HG02623 (cell line): Measurements from ENCODE around the gene RXRA.

Experiments
- ATAC-seq: cut with Tn5 transposase; IDR thresholded peaks from one replicate; pipeline ENCODE4 v1.9.1; 2021; ENCODE audit warnings: moderate library complexity; ENCODE audit not compliant: unreplicated experiment

RXRA gene

DNA sequence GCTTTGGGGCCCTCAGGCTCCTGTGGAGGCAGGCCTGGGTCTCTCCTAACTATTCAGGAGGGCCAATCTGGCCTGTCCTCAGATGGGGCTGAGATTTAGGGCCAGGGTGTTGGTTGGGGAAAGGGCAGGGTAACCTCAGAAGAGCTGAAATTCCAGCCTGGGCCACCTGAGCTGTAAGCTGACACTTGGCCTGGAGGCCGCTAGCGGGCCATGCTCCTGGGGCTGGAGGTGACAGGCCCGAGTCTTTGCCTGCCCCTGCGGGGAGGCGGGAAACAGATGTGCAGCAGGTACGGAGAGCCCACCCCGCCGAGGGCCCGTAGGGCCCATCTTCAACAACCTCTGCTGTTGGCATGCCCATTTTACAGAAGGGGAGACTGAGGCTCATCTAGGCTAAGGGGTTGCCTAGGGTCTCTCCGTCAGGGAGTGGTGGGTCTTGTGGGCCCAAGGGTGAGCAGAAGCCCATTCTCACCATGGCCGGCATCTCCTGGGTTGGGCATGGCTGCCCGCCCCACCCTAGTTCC is 69.5 kb downstream of the RXRA start:
- ATAC-seq = no peak

DNA sequence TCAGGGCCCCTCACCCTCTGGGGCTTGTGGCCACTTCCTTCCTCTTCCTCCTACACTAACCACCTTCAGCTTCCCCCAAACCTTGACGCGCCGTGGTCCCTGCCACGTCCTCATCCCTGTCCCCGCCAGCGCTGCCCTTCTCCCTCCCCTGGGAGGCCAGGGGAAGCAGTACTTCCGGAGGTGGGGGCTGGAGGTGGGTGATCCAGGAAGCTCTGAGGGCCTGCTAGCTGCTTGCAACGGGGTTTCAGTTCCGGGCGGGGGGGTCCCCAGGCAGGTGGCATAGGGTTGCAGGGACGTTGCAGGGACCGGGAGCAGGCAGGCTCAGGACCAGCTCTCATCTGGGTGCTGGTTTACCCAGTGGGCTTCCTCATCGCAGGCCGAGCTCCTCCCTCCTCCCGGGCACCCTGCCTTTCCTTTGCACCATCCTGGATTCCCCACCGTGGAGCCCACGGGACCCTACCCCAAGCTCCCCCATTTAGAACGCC is 70.0 kb downstream of the RXRA start:
- ATAC-seq = no peak

DNA sequence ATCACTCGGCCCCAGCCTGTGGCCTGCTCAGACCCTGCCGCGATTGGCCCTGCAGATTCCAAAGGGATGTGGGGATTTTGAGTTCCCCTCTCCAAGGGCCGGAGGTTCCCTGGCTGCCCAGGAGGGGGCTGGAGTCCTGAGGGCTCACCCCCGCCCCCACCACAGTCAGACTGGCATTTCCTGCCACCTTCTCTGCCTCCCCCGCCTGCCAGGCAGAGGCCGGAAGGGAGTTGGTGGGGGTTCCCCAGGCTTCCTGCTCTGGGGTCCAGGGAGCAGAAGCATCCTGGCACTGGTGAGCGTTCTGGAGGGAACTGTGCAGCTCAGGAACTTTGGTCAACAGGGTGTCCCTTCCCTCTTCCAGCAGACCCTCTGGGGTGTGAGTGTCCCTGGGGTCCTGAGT is 70.6 kb downstream of the RXRA start:
- ATAC-seq = no peak

DNA sequence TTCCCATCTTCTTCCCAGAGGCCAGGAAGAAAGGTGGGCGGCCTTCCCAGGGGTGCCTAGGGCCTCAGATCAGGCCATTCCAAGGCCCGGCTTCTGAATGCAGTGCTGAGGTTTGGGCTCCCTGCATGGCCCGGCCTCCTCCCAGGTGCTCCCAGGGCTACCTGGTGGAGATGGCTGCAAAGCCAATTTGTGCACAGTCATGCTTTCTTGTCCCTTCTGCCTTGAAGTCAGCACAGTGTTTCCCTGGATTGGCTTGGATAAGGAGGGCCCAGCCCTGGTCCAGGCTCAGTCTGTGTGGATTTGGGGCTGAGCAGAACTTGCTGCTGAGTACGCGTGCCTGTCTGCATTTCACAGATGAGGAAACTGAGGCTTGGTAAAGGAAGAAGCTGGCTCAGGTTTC is 72.5 kb downstream of the RXRA start:
- ATAC-seq = no peak

DNA sequence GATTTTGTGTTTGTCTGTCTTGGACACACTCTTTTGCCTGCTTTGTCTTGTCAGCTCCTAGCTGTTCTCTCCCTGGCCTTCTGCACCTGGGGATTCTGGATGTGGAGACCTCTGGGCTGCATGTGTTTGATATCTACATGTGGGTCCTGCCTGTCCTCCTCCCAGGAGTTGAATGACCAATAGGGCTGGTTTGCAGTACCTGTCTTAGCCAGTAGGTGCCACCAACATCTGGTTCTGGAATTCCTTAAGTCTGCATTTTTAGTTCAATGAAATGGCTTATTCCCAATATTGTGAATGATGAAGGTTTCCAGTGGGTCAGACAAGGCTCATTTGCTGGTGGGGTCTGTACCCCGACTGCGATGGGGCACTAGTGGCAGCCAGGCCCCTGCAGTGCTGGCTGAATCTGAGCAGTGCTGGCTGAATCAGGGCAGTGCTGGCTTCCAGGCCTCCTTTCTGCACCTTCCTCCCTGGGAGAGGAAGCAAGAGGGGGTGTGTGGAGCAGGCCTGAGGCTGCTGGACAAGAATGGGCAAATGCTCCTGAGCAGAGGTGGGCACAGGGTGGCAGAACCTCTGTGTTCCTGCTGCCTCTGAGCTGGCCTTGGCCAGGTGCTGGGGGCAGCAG is 73.3 kb downstream of the RXRA start:
- no peak for ATAC-seq

DNA sequence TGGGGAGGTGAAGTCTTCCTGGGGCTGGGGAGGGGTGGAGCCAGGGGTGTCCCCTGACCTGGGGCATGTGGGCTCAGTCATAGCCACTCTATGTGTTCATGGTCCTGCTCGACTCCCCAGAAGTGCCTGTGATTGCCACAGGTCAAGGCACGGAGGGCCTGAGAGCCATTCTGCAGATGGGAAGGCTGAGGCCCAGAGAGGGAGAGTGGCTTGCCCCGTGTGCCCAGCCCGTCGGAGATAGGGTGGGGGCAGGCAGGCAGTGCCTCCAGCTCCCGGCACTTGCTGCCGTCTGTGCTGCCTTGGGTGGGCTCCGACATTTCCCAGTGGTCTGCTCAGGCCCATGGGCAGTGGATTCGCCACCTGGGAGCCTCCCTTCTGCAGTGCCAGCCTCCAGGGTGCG is 74.0 kb downstream of the RXRA start:
- no peak for ATAC-seq

DNA sequence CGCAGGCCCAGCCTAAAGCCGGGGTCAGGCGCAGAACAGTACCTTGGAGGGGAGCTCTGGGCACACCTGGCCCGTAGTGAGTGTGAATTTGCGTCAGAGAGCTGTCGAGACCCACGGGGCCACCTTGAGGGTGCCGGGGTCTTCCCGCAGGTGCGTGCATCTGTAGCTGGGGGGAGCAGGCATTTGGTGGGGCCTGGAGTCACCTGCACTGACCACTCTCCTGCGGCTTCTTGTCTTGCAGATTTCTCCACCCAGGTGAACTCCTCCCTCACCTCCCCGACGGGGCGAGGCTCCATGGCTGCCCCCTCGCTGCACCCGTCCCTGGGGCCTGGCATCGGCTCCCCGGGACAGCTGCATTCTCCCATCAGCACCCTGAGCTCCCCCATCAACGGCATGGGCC is 75.1 kb downstream of the RXRA start:
- no peak for ATAC-seq

DNA sequence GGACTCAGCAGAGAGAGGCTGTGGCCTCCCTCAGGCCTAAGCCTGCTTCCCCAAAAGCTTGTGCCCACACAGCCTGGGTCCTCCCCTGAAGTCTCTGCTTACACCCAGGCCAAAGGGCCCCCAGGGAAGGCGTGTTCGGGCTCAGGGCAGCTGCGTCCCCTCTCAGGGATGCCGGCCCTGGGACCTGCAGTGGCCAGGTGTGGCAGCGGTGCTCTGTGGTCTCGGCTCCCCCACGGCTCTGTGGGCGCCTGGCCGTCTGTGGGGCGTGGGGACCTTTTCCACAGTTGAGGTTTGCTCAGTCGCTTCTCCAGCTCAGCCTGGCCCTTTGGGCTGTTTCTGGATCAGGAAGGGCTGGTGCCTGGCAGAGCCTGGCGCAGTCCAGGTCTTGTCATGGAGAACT is 75.9 kb downstream of the RXRA start:
- ATAC-seq = no peak

DNA sequence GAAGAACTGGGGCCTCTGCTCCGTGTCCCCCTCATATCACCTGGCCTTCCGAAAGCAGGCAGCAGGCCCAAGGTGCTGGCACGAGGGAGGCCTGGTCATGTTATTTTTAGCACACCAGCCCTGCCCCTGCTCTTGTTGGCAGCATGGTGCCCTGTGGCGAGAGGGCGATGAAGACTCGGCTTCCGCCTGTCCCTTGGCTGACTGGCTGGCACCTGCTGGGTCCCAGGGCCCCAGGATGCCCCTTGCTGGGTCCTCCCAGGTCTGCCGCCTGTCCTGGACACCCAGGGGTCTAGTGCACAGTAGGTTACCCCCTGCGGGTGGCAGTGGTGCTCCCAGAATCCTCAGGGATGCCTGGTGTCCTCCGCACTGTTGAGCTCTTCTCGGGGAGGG is 77.0 kb downstream of the RXRA start:
- ATAC-seq = no peak

DNA sequence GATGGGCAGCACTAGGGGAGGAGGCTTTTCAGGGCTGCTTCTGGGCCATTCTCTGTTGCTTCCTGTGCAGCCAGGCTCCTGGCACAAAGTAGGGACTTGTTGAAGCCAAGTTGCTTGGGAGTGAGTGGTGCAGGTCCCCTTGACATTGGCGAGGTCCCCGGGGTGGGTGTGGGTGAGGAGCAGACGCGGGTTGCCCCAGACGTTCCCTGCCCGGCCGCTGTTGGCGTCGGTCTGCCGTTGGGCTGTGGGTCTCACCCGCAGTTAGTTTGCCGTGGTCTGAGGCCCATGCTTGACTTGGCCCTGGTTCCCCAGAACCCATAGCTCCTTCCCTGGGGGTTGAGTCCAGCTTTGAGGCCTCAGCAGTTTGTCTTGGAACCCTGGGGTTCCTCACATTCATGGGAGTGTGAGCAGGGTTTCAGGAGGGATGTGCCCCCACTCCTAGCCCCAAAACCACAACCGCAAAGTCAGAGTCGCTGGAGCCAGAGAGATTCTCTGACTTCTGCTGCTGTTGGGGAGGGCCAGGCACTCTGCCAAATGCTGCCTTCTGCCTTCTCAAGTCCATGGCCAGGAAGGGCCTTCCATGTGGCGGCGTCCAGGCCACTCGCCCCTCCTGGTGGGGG is 77.5 kb downstream of the RXRA start:
- no peak for ATAC-seq

DNA sequence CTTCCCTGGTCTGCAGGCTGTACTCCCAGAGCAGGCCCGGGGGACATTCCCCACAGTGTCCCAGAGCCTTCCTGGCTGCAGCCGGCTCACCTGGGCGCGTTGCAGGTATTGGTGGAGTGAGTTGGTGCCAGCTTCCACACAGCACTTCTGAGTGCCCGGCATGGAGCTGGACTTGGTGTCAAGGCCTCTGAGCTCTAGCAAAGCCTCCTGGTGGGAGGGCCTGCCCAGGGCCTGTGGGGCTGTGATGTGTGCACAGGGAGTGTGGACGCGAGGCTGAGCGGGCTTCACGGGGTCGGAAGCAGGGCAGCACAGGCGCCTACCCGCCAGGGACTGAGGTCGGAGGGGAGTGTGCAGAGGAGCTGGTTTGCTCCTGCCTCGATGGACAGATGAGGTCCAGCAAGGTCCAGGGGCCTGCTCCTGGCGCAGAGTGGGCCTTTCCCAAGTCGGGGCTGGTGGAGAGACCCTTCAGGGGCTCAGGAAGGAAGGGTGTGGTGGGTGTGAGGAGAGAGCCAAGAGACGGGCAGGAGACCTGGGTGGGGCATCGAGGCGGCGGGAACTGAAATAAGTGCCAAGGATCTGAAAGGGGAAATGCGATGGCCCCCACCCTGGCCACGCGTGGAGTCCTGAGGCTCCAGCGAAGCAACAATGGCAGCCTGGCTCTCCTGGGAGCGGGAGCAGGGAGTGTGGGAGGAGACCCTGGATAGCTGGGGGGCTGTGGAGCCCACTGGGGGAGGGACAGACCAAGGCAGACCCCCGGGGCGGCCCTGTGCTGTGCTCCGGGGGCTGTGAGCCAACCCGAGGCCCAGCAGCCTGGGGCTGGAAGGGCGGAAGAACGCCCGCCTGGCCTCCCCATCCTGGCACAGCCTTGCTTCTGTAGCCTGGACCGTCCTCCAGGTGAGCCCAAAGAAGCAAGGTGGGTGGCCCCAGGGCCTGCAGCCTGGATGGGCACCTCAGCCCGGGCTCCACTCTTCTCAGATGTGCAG is 78.4 kb downstream of the RXRA start:
- ATAC-seq = no peak

DNA sequence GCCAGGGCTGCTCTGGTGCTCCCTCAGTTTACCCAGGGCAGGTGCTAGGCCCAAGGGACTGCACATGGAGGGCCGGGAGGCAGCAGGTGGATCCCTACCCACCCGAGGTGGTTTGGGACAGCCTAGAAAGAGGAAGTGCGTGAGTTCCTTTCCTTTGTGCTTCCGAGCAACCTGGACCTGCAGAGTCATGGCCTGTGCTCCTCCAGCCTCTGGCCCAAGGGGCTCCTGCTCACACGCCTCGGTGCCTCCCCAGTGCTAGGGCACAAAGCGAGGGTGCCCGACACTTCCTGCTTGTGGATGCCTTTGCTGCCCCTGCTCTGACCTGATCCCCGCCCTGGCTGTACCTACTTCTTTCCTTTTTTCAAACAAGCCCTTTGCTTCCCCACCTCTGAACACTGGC is 79.3 kb downstream of the RXRA start:
- ATAC-seq = no peak

DNA sequence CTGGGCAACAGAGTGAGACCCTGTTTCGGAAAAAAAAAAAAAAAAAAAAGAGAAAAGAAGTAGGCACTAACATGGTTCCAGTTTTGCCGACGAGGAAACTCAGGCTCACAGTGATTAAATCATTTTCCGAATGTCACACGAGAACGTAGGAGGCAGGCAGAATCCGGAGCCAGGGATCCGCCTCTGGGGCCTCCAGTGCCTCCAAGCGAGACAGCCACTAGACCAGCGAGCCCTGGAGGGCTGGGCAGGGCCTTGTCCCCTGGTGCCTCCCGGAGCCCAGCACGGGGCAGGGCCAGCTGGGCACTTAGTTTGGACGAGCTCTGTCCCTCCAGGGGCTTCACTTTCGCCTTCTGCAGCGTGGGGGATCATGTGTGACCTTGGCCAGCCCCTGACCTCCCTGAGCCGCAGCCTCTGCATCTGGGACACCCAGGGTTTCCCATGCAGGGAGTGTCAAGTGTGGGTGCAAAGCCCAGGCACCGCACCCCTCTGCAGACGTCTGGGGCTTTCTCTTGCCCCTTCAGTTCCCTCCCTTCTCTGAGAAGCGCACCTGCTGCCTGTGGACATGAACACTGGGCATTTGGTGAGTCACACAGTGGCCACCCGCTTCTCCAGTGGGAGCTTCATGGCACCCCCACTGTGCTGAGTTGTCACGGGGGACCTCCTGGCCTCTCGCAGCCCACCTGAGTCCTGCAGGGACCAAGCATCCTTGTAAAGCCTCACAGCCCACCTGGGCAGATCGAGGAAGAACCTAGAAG is 80.3 kb downstream of the RXRA start:
- ATAC-seq = no peak

DNA sequence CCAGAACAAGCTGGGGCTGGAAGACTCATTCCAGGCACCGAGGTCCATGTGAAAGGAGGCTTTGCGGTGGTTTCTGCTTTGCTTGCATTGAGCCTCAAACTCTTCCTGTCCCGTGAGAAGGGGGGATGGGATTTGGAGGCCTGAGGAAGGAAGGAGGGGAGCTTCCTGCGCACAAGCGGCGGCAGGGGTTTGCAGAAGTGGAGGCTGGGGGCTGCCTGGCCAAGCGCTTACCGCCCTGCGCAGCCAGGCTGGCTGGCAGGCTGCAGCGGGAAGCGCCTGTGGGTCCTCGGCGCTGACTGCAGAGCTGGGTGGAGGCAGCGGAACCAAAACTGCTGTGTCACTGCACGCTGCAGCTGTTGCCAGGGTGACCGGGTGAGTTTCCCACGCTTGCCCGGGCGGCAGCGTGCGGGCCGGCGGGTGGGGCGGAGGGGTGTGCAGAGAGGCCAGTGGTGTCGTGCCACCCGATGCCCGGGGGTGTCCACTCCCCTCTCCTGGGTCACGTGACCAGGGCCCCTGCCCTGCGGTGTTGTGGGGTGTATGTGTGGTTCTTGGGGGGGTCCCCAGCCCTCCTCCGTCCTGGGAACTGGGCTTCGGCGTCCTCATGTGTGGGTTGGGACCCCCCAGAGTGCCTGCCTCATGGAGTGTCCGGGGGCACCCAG is 81.0 kb downstream of the RXRA start:
- ATAC-seq = peak; percentile 76

DNA sequence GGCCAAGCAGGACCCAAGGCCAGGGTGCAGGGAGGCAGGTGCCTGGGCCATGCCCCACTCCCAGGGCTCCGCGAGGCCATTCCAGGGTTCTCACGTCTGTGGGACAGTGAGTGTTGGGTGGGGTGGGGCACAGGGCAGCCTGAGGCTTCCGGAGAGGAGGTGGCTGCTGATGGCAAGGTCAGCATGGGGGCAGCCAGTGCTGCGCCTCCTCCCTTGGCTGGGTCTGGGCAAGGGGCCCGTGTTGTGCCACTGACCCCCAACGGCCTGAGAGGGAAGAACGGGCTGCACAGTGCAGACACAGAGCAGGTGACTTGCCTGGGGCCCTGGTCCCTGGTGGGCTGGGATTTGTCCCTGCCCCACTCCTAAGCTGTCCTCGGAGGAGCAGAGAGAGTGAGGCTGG is 82.1 kb downstream of the RXRA start:
- no peak for ATAC-seq

DNA sequence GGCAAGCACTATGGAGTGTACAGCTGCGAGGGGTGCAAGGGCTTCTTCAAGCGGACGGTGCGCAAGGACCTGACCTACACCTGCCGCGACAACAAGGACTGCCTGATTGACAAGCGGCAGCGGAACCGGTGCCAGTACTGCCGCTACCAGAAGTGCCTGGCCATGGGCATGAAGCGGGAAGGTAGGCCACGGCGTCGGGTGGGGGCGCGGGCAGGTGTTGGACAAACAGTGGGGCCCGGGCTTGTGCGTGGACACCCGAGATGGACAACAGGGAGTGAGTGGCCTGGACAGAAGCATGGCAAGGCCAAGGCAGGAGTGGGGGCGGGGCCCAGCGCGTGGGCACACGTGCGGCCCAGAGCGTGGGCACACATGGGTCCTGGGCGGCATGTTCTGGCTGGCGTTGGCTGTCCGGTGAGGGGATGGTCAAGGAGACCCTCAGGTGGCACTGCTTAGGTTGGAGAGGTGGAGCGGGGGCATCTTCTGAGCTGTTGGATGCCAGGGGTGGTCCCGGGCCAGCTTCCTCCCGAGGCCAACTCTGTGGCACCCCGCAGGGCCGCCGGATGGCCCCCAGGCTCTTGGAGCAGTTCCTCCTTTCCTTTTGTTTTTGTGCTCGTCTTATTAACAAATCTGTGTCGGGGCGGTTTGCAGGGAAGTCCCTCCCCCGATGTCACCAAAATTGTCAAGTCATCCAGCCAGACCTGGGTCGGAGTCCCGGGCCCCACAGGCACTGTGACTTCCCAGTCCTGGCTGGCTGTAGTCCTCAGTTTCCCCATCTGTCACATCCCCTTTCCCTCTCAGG is 82.9 kb downstream of the RXRA start:
- ATAC-seq = no peak

DNA sequence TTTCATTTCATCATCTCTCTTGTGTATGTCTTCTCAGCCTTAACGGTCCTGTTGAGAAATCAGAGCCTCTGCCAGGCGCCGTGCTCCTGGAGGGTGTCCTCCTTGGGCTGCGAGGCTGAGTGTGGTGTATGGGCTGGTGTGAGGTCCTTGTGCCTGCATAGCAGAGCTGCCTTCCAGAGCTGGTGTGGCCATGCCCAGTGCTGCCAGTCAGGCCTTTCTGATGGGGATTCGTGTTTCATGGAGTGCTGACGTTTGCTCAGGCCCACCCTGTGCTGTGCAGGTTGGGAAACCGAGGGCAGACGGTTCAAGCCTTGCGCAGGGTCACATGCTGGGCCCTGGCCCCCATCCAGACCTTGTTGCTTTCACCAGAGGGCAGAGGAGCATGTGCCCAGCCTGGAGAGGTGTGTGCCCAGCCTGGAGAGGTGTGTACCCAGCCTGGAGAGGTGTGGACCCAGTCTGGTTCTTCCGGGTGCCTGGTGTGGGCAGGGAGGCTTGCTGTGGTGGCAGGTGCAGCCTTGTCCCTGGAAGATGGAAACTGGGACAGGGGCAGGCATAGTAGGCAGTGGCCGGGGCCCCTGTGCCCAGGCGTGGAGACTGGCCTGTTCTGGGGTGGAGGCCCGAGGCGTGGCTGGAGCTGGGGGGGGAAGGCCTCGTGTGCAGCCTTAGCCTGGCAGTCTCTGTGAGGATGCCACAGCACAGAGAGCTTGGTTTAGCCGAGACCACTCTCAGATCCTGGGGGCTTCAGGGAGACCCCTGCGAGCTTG is 84.0 kb downstream of the RXRA start:
- no peak for ATAC-seq

DNA sequence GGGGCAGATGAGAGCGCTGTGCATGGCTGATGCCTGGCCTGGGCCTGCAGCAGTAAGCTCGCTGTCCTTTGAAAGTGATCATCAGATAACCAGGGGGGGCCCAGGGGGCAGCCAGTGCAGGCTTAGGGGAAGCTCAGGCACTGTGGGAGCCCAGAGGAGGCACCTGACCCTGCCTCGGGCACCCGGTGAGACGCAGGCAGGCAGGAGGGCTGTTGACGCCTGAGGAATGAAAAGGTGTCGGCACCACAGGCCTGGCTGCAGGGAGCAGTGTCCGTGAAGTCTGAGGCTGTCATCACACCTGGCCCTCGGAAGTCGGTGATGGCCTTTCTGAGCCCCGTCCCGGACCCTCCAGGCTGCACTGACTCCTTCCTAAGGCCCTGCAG is 84.6 kb downstream of the RXRA start:
- ATAC-seq = no peak
